DMS79 treated with DMSO at 0.1 percent for 48 hours (cell line): ENCODE measurements around the gene TMEM260.
A peak's percentile ranks its signal among the peaks of the same experiment; 100 is the strongest.
"Not testable (repeated sequence)": the region's sequence is repeated elsewhere in the genome, so short reads cannot be mapped to it uniquely, and the experiment has no call there.

Experiments used
- DNase-seq: peaks from one replicate; lab custom pipeline; 2025; lab: John Stamatoyannopoulos, UW

The TMEM260 gene

GRCh38 chr14:56598519-56598918 is 18.9 kb downstream of the TMEM260 start:
- DNase-seq: no peak

- DNase-seq: no peak
These were observed 24.1 kb downstream of the TMEM260 start for GRCh38 chr14:56603648-56604047.

DNA sequence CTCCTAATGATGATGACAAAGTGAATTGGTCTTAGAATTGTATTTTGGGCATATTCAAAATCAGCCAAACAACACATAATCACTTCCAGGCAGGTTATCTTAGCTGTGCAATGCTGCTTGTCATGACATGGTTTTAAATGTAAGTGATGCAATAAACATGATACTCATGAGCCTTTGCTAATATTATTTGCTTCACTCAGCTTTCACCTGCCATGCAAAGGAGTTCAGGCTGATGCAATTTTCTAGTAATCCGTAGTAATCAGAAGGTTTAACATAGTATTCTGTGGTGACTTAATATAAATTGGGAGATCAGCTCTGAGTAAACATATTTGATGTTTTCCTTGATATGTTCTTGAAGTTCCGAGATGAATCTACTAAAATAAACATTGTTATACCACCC is 29.1 kb downstream of the TMEM260 start:
- DNase-seq: no peak

DNA sequence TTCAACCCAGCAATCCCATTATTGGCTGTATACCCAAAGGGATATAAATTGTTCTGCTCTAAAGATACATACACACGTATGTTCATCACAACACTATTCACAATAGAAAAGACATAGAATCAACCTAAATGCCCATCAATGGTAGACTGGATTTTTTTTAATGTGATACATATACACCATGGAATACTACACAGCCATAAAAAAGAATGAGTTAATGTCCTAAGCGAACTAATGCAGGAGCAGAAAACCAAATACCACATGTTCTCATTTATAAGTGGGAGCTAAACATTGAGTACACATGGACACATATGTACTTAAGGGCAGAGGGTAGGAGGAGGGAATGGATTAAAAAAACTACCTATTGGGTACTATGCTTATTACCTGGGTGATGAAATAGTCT is 32.1 kb downstream of the TMEM260 start:
- not testable (repeated sequence) for DNase-seq

DNA sequence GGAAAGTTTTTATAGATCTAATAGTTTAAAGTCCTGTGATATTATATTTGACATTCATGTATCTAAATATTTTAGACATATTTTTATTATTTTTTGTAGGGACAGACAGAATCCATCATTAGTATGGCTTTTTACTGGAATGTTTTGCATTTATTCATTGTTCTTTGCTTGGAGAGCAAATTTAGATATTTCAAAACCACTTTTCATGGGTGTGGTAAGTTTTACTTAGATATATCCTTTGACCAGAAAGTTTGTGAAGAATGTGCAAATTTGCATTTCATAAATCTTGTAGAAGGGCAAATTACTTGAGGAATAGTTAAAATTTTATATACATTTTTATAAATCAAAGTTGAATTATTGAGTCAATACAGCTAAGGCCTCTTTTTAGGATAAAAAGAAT is 37.5 kb downstream of the TMEM260 start:
- no peak for DNase-seq

GRCh38 chr14:56630707-56631106 is 51.1 kb downstream of the TMEM260 start:
- no peak for DNase-seq

- DNase-seq: no peak
These were observed 52.6 kb downstream of the TMEM260 start for GRCh38 chr14:56632195-56632594.

- DNase-seq: no peak
These were observed 53.9 kb downstream of the TMEM260 start for GRCh38 chr14:56633544-56633943.

DNA sequence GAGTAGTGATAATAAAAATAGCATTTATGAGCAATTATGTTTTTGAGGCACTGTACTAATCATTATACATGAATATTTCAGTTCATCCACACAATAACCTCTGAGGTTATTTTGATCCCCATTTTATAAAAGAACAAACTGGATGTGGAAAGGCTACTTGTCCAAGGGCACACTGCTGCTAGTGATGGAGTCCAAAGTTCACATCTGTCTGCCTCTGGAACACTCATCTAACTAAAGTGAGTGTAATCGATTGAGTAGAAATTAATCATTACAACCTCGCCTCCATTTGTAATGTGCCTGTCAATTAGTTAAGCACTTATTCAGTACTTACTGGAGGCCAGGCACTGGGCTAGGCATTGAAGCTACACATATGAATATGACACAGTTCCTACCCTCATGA is 55.4 kb downstream of the TMEM260 start:
- no peak for DNase-seq

DNA sequence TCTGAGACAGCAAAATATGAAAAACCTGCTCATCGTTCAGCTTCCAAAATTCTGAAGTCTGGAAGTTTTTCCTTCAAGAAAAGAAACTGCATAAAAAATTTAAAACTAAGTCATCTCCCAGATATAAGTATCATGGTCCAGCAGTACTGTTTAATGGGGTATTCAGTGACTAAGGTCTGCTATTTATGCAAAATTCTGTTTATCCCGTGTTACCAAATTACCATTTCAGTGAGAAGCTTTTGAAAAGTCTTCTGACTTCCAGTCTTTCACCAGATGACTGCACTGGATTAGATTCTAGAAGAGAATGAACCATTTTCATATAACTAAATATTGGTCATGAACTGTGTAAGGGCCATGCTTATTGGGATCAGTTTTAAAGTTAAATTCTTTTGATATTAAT is 67.9 kb downstream of the TMEM260 start:
- DNase-seq: no peak

DNA sequence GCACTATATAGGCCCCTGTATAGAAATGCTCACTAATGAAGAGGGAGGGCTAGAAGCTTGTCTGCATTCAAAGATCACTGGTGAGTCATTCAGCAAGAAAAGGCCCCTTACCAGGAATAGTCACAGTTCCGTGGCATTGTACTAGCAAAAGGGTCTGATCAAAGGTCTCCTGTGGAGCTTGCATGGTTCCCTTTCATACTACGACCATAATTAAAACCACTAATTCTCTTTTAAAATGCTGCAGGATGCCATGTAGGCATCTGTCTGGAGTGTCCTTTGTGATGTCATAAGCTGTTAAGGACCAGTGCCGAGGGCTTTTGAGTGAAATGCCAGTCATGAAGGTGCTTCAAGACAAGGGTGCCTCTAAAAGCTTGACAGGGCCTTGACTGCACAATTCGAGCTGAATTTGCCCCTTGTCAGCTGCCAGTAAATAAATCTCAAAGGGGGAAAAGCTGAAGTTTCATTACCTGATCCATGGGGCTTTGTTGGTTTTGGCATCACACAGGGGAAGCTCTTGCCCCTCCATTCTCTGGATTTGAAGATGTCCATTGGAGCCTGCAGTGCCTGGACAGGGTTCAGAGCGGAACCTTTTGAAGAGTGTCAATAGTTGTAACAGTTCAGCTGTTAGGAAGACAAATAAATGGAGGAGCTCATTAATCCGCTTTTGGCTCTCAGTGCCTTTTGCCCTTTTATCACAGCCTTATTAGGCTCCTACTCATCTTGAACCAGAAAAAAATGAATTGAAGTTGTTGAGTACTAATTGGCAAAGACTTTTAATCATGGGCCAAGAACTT is 69.1 kb downstream of the TMEM260 start:
- DNase-seq: peak; percentile 100

GRCh38 chr14:56649382-56649781 is 69.8 kb downstream of the TMEM260 start:
- DNase-seq: no peak

DNA sequence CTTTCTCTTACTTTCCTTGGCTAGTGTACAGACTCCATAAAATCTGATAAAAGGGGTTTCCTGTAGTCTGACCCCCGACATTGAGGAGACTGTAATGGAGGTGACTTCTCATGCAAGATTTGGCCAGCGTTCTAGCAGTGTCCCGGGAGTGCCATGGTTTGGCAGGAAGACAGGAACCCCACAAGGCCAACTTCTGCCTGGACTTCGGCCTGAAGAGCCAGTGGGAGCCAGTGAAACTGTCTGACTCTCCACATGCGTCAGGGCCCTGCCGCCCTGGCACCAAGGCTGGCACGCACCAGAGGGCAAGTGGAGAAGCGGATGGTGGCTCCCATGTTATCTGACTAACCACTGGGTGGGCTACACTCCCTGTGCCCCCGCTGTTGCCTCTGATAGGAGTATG is 70.5 kb downstream of the TMEM260 start:
- DNase-seq: no peak

- no peak for DNase-seq
These were observed 71.4 kb downstream of the TMEM260 start for GRCh38 chr14:56650979-56651378.

DNA sequence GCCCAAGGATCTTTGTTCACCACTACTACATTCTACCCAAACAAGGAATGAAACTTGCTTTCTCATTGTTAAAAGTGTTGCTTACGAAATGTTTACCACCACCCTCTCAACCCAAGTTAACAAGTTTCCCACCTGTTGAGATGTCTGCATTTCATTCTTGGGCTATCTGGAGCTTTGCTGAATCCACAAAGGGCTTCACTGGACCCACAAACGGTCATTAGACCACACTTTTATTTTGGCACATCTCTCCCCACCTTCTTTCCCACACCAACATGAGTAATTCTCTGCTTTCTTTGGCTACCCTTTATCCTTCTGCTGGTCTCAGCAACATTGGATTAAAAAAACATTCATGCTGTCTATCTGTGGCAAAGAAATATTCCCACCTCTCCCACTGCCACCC is 78.0 kb downstream of the TMEM260 start:
- no peak for DNase-seq

DNA sequence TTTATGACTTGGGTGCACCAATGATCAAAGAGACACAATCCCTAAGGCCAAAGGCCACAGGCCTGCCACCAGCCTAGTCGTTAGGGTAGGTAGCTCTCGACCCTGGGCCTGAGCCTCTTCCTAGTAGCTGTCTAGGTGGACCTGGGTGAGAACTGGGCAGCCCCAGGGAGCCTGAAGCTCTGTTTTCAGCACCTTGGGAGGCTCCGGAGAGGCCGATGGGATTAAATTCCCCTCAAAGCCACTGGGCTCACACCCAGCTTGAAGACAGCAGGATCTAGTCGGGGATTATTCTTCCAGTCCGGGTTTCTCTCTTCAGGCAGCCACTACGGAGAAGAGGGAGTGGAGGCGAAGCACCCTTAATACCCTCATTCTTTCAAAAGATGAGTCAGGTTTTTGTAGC is 79.8 kb downstream of the TMEM260 start:
- peak; percentile 64 for DNase-seq

- peak; percentile 92 for DNase-seq
These were observed 80.5 kb downstream of the TMEM260 start for GRCh38 chr14:56659964-56660551.

DNA sequence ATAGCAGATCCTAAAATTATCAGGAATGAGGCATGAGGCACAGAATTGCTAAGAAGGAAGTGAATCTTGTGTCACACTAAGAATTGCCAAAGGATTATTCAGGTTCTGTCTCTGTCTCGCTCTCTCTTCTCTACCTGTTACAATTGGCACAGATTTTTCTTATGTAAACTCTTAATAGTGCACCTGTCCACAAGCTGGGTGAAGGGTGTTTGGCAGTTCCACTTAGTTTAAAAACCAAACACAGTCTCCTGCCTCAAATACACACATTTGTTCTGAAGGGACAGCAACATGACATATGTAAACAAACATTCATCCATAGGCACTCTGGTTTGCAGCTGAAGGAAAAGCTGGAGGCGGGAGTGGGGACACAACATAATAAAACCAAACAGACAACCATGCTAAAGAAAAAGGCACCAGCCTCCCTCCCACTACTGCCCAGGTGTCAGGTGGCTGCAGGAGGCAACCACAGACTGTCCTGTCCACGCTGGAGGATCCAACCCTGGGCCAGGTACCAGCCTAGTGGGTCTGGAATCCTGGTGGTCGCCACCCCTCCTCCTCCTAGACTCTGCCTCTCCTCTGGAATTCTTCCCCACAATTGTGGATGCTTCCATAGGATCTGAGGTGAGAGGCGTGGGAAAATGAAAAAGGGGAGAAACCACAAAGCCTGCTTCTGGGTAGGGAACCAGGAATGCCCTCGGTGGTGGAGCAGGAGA is 81.2 kb downstream of the TMEM260 start:
- DNase-seq: peak; percentile 95

- no peak for DNase-seq
These were observed 81.9 kb downstream of the TMEM260 start for GRCh38 chr14:56661478-56661877.

DNA sequence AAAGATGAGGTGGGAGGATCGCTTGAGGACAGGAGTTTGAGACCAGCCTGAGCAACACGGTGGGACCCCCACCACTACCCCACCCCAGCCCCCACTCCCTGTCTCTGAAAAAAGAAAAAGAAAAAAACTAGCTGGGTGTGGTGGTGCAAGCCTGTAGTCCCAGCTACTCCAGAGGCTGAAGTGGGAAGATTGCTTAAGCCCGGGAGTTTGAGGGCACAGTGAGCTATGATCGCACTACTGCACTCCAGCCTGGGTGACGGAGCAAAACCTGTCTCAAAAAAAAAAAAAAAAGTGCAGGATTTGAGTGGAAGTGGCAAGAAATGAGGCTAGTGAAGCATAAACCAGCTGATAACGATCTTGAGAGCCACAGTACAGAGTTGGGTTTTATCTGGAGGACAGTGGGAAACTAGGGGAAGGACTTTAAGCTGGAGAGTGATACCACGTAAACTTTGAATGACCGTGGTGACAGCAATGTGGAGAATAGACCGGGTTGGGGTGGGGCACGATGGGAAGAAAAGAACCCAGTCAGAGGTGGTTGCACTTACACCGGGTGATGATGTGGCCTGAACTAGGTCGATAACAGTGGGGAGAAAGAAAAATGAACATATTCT is 85.3 kb downstream of the TMEM260 start:
- no peak for DNase-seq

- DNase-seq: no peak
These were observed 86.7 kb downstream of the TMEM260 start for GRCh38 chr14:56666294-56666693.

DNA sequence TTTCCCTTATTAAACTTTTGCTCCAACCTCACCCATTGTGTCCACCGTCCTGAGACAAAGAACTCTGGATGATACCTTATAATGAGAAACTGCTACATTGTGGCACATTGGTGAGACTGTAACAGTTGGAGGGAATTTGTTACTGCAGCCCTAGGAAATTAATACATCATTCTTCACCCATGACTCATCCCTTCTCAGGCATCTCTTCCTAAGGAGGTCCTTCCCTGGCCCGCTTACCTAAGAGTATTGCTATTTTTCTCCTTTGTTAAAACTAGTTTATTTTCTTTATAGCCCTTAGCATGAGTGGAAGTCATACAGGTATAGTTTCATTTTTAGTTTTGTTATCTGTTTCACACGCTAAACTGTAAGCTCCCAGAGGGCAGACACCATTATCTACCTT is 87.1 kb downstream of the TMEM260 start:
- no peak for DNase-seq

GRCh38 chr14:56667290-56667689 is 87.7 kb downstream of the TMEM260 start:
- DNase-seq: not testable (repeated sequence)
